Right cardiac atrium (tissue), 5 donors: ENCODE data around the gene PTH2R. TPM values are rescaled to one million over a fixed set of nuclear protein-coding genes. Genes with fewer than 3 reads are reported as not detected.
"Not testable (repeated sequence)": the region's sequence is repeated elsewhere in the genome, so short reads cannot be mapped to it uniquely, and the experiment has no call there.

Experiments
- ATAC-seq, 2 donors: fragments of 200-7000 bp; cut with Tn5 transposase; one replicate each; pipeline versions ENCODE4 v1.8.0 to v1.9.1; 2020; ENCODE audit warnings: moderate library complexity in 2 of 2, mild to moderate bottlenecking in 1 of 2
- DNase-seq, 3 donors: peaks; one replicate each; pipeline ENCODE4 v3.0.0-alpha.2; 2020
- H3K27ac ChIP-seq: one replicate; pipeline ENCODE4 v1.5.1; 2013; ENCODE audit warnings: mild to moderate bottlenecking, low read length, control low read depth, moderate library complexity
- H3K27me3 ChIP-seq: one replicate; pipeline ENCODE4 v1.6.1; 2013; ENCODE audit not compliant: control insufficient read depth, insufficient read depth
- H3K4me1 ChIP-seq: one replicate; pipeline ENCODE4 v1.6.1; 2013; ENCODE audit warnings: low read length; ENCODE audit not compliant: control insufficient read depth, insufficient read depth
- H3K4me3 ChIP-seq: one replicate; pipeline ENCODE4 v1.5.1; 2013; ENCODE audit warnings: low read length, control low read depth
- H3K9me3 ChIP-seq: one replicate; pipeline ENCODE4 v1.6.1; 2013; ENCODE audit warnings: low read length; ENCODE audit not compliant: control insufficient read depth
- WGBS: extraction: QIAGEN DNeasy Blood & Tissue Kit; methylation state at CpG from one replicate; pipeline ENCODE4 v1.1.7; 2013; 5-methylcytosine and 5-hydroxymethylcytosine counted together
- intact Hi-C, 4 donors: fragments of 100-400 bp; cut with DNase I; formaldehyde crosslinking; loops; one replicate each; pipeline versions ENCODE4 v1.11.0 to v1.14.0; 2022 to 2023
- polyA plus RNA-seq: library from polyadenylated mRNA; stranded (reverse); fragments of 200-250 nt; gene quantifications from one replicate; pipeline ENCODE4 v1.2.3, GENCODE V29; 2013
- total RNA-seq, 4 donors: library from RNA; stranded (reverse); fragmentation: NEBNext Ultra II Directional; extraction: Animal tissue kit (Norgen Biotek cat#: 25700); gene quantifications; one replicate each; pipeline ENCODE4 v1.2.1, GENCODE V29; 2021
- donor health status: healthy with polysubstance abuse.
- donor health status: DM: no; HTN: yes; CAD: no.
- donor health status: DM: no; HTN: no; CAD: no.
- donor health status: DM: no; HTN: yes; CAD: no; lungs with severe emphysema.
- donor health status: DM: yes; HTN: yes; CAD: no.

The PTH2R gene
- total and polyA plus RNA-seq, 5 donors = not detected

- peaks cover 2% of the 10 kb centered on the region for H3K27me3 ChIP-seq
- H3K4me3 ChIP-seq = no peak overlapping the region
- peaks cover 2% of the 10 kb centered on the region for H3K9me3 ChIP-seq
- intact Hi-C loops = no loop called here
- WGBS = 48% methylated on average over 1 of the region's 1 CpG
- H3K27ac ChIP-seq = no peak overlapping the region
- H3K4me1 ChIP-seq = no peaks in the 10 kb centered on the region
- no peak for ATAC-seq
- no peak for DNase-seq
Measured at GRCh38 chr2:208399201-208399600, 7.4 kb upstream of the PTH2R start.

- Histone ChIP-seq H3K9me3 (no peaks in the 10 kb centered on the region), H3K27me3 (peaks cover 2% of the 10 kb centered on the region), H3K27ac (no peak overlapping the region), H3K4me1 (no peaks in the 10 kb centered on the region), H3K4me3 (no peak overlapping the region)
- intact Hi-C loops = no loop called here
- WGBS = 19% methylated on average over 9 of the region's 9 CpGs
- DNase-seq = no peak
- ATAC-seq = no peak
Measured at GRCh38 chr2:208407667-208408066, 1.1 kb downstream of the PTH2R start.

GRCh38 chr2:208413931-208414330 is 7.3 kb downstream of the PTH2R start:
- no peaks in the 10 kb centered on the region for H3K9me3 ChIP-seq
- no peak overlapping the region for H3K4me3 ChIP-seq
- WGBS = 51% methylated on average over 2 of the region's 2 CpGs
- no peak overlapping the region for H3K27ac ChIP-seq
- intact Hi-C loops = no loop called here
- no peaks in the 10 kb centered on the region for H3K27me3 ChIP-seq
- no peaks in the 10 kb centered on the region for H3K4me1 ChIP-seq
- ATAC-seq = no peak
- no peak for DNase-seq

GRCh38 chr2:208415255-208415654 is 8.7 kb downstream of the PTH2R start:
- H3K27ac ChIP-seq = no peak overlapping the region
- H3K9me3 ChIP-seq = no peaks in the 10 kb centered on the region
- intact Hi-C loops = no loop called here
- ATAC-seq = no peak
- no peak for DNase-seq
- H3K4me3 ChIP-seq = no peak overlapping the region
- WGBS = 88% methylated on average over 4 of the region's 4 CpGs
- no peaks in the 10 kb centered on the region for H3K27me3 ChIP-seq
- no peaks in the 10 kb centered on the region for H3K4me1 ChIP-seq

GRCh38 chr2:208415897-208416296 is 9.3 kb downstream of the PTH2R start:
- Histone ChIP-seq H3K9me3 (no peaks in the 10 kb centered on the region), H3K4me1 (no peaks in the 10 kb centered on the region), H3K4me3 (no peak overlapping the region), H3K27me3 (no peaks in the 10 kb centered on the region), H3K27ac (no peak overlapping the region)
- no peak for DNase-seq
- 71% methylated on average over 2 of the region's 2 CpGs for WGBS
- no peak for ATAC-seq
- intact Hi-C loops = no loop called here

- H3K4me3 ChIP-seq = no peak overlapping the region
- WGBS = 72% methylated on average over 5 of the region's 5 CpGs
- H3K4me1 ChIP-seq = no peaks in the 10 kb centered on the region
- H3K27me3 ChIP-seq = no peaks in the 10 kb centered on the region
- DNase-seq (no peak), ATAC-seq (no peak)
- no peak overlapping the region for H3K27ac ChIP-seq
- intact Hi-C loops = no loop called here
- H3K9me3 ChIP-seq = no peaks in the 10 kb centered on the region
Measured at GRCh38 chr2:208426412-208427045, 19.9 kb downstream of the PTH2R start.

- no peaks in the 10 kb centered on the region for H3K27me3 ChIP-seq
- intact Hi-C loops = no loop called here
- no peak for ATAC-seq
- 79% methylated on average over 3 of the region's 3 CpGs for WGBS
- H3K9me3 ChIP-seq = no peaks in the 10 kb centered on the region
- H3K4me3 ChIP-seq = no peak overlapping the region
- H3K27ac ChIP-seq = no peak overlapping the region
- H3K4me1 ChIP-seq = no peaks in the 10 kb centered on the region
- no peak for DNase-seq
Measured at GRCh38 chr2:208437755-208438154, 31.2 kb downstream of the PTH2R start.

GRCh38 chr2:208440716-208441115 is 34.1 kb downstream of the PTH2R start:
- no peaks in the 10 kb centered on the region for H3K9me3 ChIP-seq
- no peak for ATAC-seq
- no peak for DNase-seq
- no peaks in the 10 kb centered on the region for H3K4me1 ChIP-seq
- intact Hi-C loops = no loop called here
- no peak overlapping the region for H3K4me3 ChIP-seq
- 84% methylated on average over 2 of the region's 2 CpGs for WGBS
- H3K27ac ChIP-seq = no peak overlapping the region
- no peaks in the 10 kb centered on the region for H3K27me3 ChIP-seq

- no peak for DNase-seq
- intact Hi-C loops = no loop called here
- no peaks in the 10 kb centered on the region for H3K9me3 ChIP-seq
- H3K4me1 ChIP-seq = no peaks in the 10 kb centered on the region
- H3K4me3 ChIP-seq = no peak overlapping the region
- H3K27me3 ChIP-seq = no peaks in the 10 kb centered on the region
- H3K27ac ChIP-seq = no peak overlapping the region
- WGBS = 95% methylated on average over 2 of the region's 2 CpGs
- no peak for ATAC-seq
Measured at GRCh38 chr2:208441951-208442350, 35.4 kb downstream of the PTH2R start.

GRCh38 chr2:208447447-208447846 is 40.9 kb downstream of the PTH2R start:
- H3K4me1 ChIP-seq, H3K9me3 ChIP-seq, DNase-seq, H3K27me3 ChIP-seq, ATAC-seq, intact Hi-C loops, H3K27ac ChIP-seq, H3K4me3 ChIP-seq: not testable (repeated sequence)
- 92% methylated on average over 6 of the region's 6 CpGs for WGBS

- no peaks in the 10 kb centered on the region for H3K9me3 ChIP-seq
- DNase-seq = no peak
- no peaks in the 10 kb centered on the region for H3K27me3 ChIP-seq
- intact Hi-C loops = no loop called here
- ATAC-seq = no peak
- no peak overlapping the region for H3K4me3 ChIP-seq
- H3K27ac ChIP-seq = no peak overlapping the region
- WGBS = 81% methylated on average over 2 of the region's 2 CpGs
- no peaks in the 10 kb centered on the region for H3K4me1 ChIP-seq
Measured at GRCh38 chr2:208451061-208451460, 44.5 kb downstream of the PTH2R start.

- DNase-seq (no peak), ATAC-seq (no peak)
- Histone ChIP-seq H3K27me3 (no peaks in the 10 kb centered on the region), H3K4me3 (no peak overlapping the region), H3K9me3 (no peaks in the 10 kb centered on the region), H3K27ac (no peak overlapping the region), H3K4me1 (no peaks in the 10 kb centered on the region)
- intact Hi-C loops = no loop called here
Measured at GRCh38 chr2:208454861-208455260, 48.3 kb downstream of the PTH2R start.
